Effector memory CD4-positive, alpha-beta T cell (primary cell): ENCODE results near the gene RPUSD3.

ENCODE experiments used
- DNase-seq, 3 donors: peaks; one replicate each; pipeline ENCODE4 v3.0.0-alpha.2; 2020
- H3K27ac ChIP-seq: 2 replicates; pipeline ENCODE4 v1.7.0; 2013; ENCODE audit warnings: mild to moderate bottlenecking, low read length, moderate library complexity; ENCODE audit not compliant: insufficient read depth, poor library complexity, severe bottlenecking
- H3K27me3 ChIP-seq: replicated peaks from 2 replicates; pipeline ENCODE4 v1.7.0; 2013; ENCODE audit warnings: mild to moderate bottlenecking, low read length; ENCODE audit not compliant: insufficient read depth, control insufficient read depth, poor library complexity, severe bottlenecking
- H3K36me3 ChIP-seq: 2 replicates; pipeline ENCODE4 v1.7.0; 2013; ENCODE audit warnings: mild to moderate bottlenecking, low read length, moderate library complexity; ENCODE audit not compliant: control insufficient read depth, insufficient read depth
- H3K4me1 ChIP-seq: 2 replicates; pipeline ENCODE4 v1.7.0; 2013; ENCODE audit warnings: low read length, mild to moderate bottlenecking; ENCODE audit not compliant: control insufficient read depth, insufficient read depth, poor library complexity, severe bottlenecking
- H3K4me3 ChIP-seq: 2 replicates; pipeline ENCODE4 v1.7.0; 2013; ENCODE audit warnings: low read length, low read depth, mild to moderate bottlenecking; ENCODE audit not compliant: insufficient read depth, poor library complexity, severe bottlenecking
- H3K9me3 ChIP-seq: 2 replicates; pipeline ENCODE4 v1.7.0; 2013; ENCODE audit warnings: mild to moderate bottlenecking, low read length, moderate library complexity; ENCODE audit not compliant: control insufficient read depth

RPUSD3 gene

DNA sequence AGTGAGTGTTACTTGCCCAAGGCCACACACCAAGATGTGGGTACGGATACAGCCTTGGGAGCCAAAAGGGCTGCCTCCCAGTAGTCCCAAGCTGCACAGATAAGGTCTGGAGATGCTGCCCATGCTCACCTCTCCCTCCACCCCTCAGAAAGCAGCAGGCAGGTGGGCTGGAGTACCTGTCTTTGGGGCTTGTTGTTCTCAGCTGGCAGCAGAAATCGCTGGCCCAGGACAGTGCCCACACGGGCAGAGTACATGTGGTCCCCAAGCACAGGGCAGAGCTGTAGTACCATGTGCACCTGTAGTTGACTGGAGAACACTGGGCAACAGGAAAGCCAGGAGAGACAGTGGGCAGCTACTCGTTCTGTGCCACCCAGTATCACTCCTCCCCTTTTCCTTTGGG, 5.0 kb downstream of the RPUSD3 start:
- H3K9me3 ChIP-seq: no peaks in the 10 kb centered on the region
- H3K27ac ChIP-seq: no peak overlapping the region
- peaks cover 34% of the 10 kb centered on the region for H3K36me3 ChIP-seq
- no peaks in the 10 kb centered on the region for H3K27me3 ChIP-seq
- DNase-seq: no peak
- H3K4me1 ChIP-seq: peaks cover 6% of the 10 kb centered on the region
- H3K4me3 ChIP-seq: no peak overlapping the region

DNA sequence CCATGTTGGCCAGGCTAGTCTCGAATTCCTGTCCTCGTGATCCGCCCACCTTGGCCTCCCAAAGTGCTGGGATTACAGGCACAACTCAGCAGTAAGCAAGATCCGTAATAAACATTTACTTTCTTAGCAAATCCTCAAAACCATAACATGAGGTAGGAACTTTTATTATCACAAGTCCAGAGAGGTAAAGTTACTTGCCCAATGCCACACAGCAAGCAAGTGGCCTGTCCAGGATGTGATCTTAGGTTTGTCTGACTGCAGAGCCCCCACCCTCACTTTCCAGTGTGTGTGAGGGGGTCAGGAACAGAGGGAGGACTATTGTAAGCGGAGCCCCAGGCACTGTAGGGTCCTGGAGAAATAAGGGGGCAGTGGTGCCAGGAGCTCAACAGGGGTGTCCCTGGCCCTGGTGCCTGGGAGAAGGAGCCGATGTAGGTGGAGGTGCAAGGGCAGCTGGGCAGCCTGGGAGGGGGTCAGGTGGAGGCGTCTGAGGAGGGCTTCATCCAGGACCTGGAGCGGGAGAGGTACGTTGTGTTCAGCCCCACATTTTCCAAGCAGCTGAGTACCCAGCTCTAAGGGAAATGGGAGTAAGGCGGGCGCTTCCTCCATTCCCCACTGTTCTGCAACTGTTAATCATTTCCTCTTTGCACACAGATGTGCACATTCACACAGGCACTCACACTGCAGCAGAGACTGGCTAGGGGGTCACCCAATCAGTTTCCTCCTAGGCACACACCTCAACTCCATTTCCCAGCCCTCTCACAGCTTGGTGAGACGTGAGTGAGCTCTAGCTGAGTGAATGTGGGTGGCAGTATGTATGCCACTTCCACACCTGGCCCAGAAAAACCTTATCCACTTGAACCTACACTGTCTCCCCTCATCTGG, 5.9 kb downstream of the RPUSD3 start:
- DNase-seq: no peak
- peaks cover 2% of the 10 kb centered on the region for H3K4me1 ChIP-seq
- H3K36me3 ChIP-seq: peaks cover 40% of the 10 kb centered on the region
- H3K9me3 ChIP-seq: no peaks in the 10 kb centered on the region
- no peak overlapping the region for H3K27ac ChIP-seq
- no peak overlapping the region for H3K4me3 ChIP-seq
- H3K27me3 ChIP-seq: no peaks in the 10 kb centered on the region

DNA sequence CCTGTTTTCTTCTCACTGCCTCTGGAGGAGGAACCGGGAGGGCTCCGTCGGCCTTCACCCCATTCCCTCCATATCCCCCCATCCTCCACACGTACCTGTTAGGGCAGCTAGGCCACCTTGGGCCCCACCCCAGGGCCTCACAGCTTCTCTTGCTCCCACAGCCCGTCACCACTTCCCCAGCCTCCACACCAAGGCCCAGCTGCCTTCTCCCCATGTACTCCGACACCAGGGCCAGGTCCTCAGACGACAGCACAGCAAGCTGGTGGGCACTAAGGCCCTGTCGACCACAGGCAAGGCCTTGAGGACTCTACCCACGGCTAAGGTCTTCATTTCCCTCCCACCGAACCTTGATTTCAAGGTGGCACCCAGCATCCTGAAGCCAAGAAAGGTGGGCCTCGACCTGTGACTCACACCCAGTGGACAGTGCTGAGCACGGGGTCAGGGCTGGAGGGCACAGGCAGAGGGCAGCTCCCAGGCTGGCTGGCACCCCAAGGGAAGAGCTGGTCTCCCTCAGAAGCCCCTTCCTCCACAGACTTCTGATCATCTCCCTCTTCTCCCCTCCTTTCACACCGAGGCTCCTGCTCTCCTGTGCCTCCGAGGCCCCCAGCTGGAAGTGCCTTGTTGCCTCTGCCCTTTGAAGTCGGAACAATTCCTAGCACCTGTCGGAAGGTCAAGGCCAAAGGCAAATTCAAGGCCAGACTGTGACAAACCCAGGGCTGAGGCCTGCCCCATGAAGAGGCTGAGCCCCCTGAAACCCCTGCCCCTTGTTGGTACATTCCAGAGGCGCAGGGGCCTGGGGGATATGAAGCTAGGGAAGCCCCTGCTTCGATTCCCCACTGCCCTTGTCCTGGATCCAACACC, 9.1 kb downstream of the RPUSD3 start:
- Histone ChIP-seq H3K27me3 (no peaks in the 10 kb centered on the region), H3K4me1 (no peaks in the 10 kb centered on the region), H3K36me3 (peaks cover 27% of the 10 kb centered on the region), H3K9me3 (no peaks in the 10 kb centered on the region), H3K4me3 (no peak overlapping the region), H3K27ac (no peak overlapping the region)
- DNase-seq: no peak

- Histone ChIP-seq H3K27me3 (no peaks in the 10 kb centered on the region), H3K27ac (no peak overlapping the region), H3K4me1 (no peaks in the 10 kb centered on the region), H3K4me3 (no peak overlapping the region), H3K36me3 (peaks cover 20% of the 10 kb centered on the region), H3K9me3 (no peaks in the 10 kb centered on the region)
- DNase-seq: no peak
Observed at GRCh38 chr3:9833078-9833477, 10.7 kb downstream of the RPUSD3 start.

DNA sequence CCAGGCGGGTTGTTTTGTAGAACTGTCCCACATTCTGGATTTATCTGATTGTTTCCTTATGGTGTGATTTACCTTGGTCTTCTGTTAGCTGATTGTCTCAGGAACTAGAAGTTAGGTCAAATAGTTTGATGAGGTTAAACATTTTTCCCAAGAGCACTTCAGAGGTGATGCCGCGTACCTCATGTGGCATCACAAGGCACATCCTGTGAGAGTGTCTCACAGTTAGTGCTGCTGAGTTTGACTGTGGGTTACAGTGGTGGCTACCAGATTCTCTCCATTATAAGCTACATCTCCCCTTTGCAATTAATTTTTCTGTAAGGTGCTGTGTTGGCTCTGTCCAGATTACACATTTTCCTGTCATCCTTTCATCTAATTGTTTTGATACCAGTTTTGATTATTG, 12.6 kb downstream of the RPUSD3 start:
- Histone ChIP-seq H3K27ac (no peak overlapping the region), H3K4me1 (no peaks in the 10 kb centered on the region), H3K4me3 (no peak overlapping the region), H3K9me3 (no peaks in the 10 kb centered on the region), H3K27me3 (no peaks in the 10 kb centered on the region), H3K36me3 (peaks cover 20% of the 10 kb centered on the region)
- DNase-seq: no peak

GRCh38 chr3:9828801-9829755, 14.7 kb downstream of the RPUSD3 start:
- peaks cover 8% of the 10 kb centered on the region for H3K36me3 ChIP-seq

GRCh38 chr3:9826815-9827573, 16.8 kb downstream of the RPUSD3 start:
- no peak for DNase-seq
- Histone ChIP-seq H3K9me3 (no peaks in the 10 kb centered on the region), H3K36me3 (no peaks in the 10 kb centered on the region)

More at GRCh38 chr3:9828801-9829755, 14.7 kb downstream of the RPUSD3 start:
- no peaks in the 10 kb centered on the region for H3K9me3 ChIP-seq
- H3K4me3 ChIP-seq: no peak overlapping the region
- H3K27ac ChIP-seq: no peak overlapping the region
- no peaks in the 10 kb centered on the region for H3K27me3 ChIP-seq
- H3K4me1 ChIP-seq: no peaks in the 10 kb centered on the region
- no peak for DNase-seq

GRCh38 chr3:9825451-9826040, 18.3 kb downstream of the RPUSD3 start:
- no peak for DNase-seq
- Histone ChIP-seq H3K27ac (no peak overlapping the region), H3K4me1 (no peaks in the 10 kb centered on the region), H3K27me3 (no peaks in the 10 kb centered on the region), H3K36me3 (no peaks in the 10 kb centered on the region), H3K4me3 (no peak overlapping the region), H3K9me3 (no peaks in the 10 kb centered on the region)

More at GRCh38 chr3:9826815-9827573, 16.8 kb downstream of the RPUSD3 start:
- Histone ChIP-seq H3K4me1 (no peaks in the 10 kb centered on the region), H3K27ac (no peak overlapping the region), H3K4me3 (no peak overlapping the region), H3K27me3 (no peaks in the 10 kb centered on the region)

DNA sequence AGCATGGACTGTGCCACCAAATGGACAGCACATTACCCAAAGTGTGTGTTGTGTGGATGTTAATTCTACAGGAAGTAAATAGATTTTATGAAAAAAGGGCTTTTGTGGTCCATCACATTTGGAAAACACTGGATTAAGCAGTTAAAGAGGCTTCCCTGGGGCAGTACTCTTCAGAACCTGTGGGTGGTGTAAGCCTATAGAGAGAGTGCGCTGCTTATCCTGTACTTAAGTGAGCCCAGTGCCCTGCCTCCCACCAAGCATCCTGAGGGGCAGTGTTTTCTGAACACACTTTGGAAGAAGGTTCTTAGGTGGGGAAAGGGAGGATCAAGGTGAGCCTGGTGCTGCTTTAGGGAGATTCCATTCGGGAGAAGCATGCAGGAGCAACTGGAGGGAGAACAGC, 22.9 kb downstream of the RPUSD3 start:
- DNase-seq: no peak
- Histone ChIP-seq H3K4me1 (no peaks in the 10 kb centered on the region), H3K9me3 (no peaks in the 10 kb centered on the region), H3K36me3 (no peaks in the 10 kb centered on the region), H3K27ac (no peak overlapping the region), H3K27me3 (no peaks in the 10 kb centered on the region), H3K4me3 (no peak overlapping the region)
